ENCODE measurements around the gene PRKCE.

The PRKCE gene

GRCh38 chr2:46106690-46107089 lies 455.2 kb downstream of the PRKCE start:
- DNase-seq (ENCODE audit: low read depth, low spot score) = no peak

DNA sequence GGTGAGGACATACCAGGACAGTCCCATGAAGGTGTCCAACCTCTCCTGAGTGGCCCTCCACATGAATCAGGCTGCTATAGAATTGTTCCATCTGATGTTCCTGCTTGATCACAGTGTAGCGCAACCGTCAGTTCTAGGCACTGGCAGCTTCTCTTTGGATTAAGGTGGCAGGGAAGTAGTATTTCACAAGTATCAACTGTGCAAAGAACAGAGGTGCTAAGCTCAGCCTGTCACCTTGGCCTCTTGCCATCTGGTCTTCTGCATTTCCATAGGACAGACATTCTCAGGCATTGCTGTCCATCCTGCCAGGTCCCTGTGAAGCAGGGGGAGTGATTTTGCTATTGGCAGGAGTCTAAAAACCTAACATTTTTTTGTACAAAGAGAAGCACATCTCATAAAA lies 463.5 kb downstream of the PRKCE start:
- no peak for DNase-seq (ENCODE audit: low read depth, low spot score)

DNA sequence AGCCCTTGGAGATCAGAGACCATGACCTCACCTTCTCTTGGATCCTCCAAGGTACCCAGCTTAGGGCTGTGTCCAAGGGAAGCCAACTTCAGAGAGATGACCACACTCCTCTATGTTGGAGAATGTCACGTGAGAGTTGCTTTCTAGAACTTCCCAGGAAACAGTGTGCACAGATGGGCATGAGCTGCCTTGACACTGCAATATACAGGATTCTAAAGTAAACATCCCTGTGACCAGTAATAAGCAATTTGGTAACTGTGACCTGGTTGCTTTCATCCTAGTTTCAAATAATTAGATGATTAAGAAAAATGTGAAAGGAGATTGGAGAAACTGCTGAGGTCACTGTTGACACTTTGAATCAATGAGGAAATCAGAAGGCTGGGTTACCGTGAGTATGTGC lies 464.7 kb downstream of the PRKCE start:
- DNase-seq (ENCODE audit: low read depth, low spot score) = no peak

DNA sequence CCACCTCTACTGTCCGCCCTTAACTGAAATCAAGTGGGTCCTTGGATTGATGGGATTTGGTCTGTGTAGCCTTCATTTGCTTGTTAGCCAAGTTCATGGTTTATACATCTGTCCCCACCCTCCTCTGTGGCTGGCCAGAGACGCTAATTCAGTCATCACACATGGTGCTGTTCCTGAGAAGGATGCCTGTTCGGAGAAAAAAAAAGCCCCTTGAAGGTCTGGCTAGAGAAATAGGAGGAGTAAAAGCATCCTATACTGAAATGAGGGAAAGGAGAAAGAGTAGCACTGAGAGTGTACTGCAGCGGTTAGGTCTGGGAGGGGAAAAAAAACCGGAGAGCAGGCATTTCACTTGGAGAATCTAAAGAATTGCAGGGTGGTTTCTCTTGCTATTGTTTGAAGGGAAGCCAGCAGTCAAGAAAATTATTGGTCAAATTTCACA lies 465.1 kb downstream of the PRKCE start:
- DNase-seq (ENCODE audit: low read depth, low spot score) = no peak

GRCh38 chr2:46117379-46117778 lies 465.9 kb downstream of the PRKCE start:
- DNase-seq (ENCODE audit: low read depth, low spot score) = no peak

DNA sequence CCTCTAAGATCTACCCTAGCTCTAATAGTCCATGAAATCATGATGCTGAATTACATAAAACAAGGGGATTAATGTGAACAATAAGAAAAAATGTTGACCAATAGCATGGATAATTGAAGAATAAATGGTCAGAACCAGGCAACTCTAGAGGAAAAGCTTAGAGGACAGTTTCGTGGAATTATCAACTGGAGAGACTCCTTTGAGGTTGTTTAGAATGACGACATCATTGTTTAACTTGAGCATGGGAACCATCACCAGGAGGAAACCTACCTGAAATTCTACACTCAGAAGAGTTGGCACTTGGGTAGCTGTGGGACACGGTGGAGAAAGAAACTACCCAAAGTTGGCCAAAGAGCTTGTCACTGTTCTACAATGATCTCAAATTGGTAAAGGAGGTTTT lies 466.5 kb downstream of the PRKCE start:
- no peak for DNase-seq (ENCODE audit: low read depth, low spot score)

- DNase-seq (ENCODE audit: low read depth, low spot score) = no peak
Observed at GRCh38 chr2:46118656-46119371, 467.3 kb downstream of the PRKCE start.

GRCh38 chr2:46119453-46119852 lies 468.0 kb downstream of the PRKCE start:
- DNase-seq (ENCODE audit: low read depth, low spot score) = no peak

DNA sequence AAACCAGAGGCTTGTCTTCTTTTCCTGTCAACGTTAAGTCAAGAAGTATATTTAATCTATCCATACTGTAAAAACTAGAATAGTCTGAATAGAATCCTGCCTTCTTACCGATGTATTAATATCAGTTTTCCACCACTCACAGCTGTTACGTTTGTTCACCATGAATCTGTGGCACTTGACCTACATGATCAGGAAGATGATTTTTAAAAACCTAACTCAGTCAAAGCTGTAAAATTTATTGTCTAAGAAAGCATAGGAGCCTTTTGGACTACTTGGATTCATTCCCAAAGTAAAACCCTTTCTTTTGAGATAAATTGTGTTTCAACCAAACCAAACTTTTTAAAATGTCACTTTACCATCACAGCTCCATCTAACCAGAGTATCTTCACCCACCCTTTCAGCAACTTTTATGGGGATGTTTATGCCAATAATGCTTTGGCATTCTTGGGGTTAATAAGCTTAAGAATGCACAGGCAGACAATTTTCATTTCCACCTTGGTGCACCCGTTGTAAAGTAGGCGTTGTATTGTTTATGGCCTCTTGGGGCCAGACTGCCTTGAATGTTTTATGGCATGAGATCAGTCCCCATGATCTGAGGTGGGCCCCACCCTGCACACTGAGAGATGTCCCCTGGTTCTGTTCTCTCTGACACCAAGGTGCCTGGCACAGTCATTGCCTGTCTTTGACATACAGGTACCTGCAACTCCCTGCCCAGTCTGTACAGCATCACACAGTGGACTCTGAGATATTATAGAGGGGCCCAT lies 469.5 kb downstream of the PRKCE start:
- DNase-seq (ENCODE audit: low read depth, low spot score) = no peak

GRCh38 chr2:46122318-46122976 lies 471.0 kb downstream of the PRKCE start:
- DNase-seq (ENCODE audit: low read depth, low spot score) = no peak

- DNase-seq (ENCODE audit: low read depth, low spot score) = no peak
Observed at GRCh38 chr2:46123013-46123412, 471.5 kb downstream of the PRKCE start.

DNA sequence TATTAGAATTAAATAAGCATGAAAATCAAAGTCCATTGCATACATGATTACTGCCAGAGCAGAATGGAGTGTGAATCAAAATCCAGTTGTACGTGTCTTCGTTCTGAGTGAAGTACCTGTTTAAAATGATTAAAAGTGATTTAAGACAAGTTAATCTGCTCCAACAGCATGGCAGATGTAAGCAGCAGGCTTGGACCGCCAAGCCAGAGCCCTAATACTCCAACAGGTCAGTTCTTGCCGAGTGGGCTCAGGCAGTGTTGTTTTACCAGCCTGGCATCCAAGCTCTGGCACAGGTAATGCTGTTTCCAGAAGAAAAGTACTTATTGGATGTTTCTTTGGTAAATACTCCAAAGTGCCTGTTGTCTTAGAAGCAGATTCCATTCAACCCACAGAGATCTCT lies 474.3 kb downstream of the PRKCE start:
- no peak for DNase-seq (ENCODE audit: low read depth, low spot score)

- no peak for DNase-seq (ENCODE audit: low read depth, low spot score)
Observed at GRCh38 chr2:46126571-46126970, 475.1 kb downstream of the PRKCE start.

GRCh38 chr2:46127176-46127575 lies 475.7 kb downstream of the PRKCE start:
- no peak for DNase-seq (ENCODE audit: low read depth, low spot score)

- DNase-seq (ENCODE audit: low read depth, low spot score) = no peak
Observed at GRCh38 chr2:46130511-46130910, 479.0 kb downstream of the PRKCE start.

GRCh38 chr2:46132996-46133395 lies 481.5 kb downstream of the PRKCE start:
- no peak for DNase-seq (ENCODE audit: low read depth, low spot score)

DNA sequence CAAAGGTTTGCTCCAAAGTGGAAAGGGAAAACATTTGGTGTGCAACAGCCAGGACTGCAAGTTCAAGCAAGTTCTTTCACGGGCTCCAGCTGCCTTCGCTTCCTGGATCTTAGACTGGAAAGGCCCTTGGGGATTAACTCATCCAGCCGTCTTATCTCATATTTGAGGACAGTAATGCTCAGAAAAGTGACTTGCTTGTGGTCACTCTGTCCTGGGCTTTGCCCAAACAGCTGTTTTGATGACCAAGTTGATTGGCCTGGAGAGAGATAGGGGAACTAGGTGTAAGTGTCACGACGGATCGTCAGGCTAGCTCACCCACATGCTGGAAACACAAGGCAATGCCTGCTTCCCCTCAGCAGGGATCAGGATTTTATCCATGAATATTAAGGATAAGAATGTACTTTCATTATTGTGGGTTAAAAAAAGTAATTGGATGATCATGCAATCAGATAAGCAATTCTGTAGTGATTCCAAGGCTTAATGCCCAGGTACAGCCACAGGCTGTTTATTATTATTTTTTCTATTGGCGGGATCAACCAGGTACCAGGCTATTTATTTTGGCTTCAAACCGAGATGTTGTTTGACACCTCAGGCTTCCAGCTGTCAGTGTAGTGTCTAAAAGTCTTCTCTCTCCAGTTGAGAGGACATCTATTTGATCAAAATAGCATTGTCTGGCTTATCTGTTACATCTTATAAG lies 483.2 kb downstream of the PRKCE start:
- DNase-seq (ENCODE audit: low read depth, low spot score) = no peak

DNA sequence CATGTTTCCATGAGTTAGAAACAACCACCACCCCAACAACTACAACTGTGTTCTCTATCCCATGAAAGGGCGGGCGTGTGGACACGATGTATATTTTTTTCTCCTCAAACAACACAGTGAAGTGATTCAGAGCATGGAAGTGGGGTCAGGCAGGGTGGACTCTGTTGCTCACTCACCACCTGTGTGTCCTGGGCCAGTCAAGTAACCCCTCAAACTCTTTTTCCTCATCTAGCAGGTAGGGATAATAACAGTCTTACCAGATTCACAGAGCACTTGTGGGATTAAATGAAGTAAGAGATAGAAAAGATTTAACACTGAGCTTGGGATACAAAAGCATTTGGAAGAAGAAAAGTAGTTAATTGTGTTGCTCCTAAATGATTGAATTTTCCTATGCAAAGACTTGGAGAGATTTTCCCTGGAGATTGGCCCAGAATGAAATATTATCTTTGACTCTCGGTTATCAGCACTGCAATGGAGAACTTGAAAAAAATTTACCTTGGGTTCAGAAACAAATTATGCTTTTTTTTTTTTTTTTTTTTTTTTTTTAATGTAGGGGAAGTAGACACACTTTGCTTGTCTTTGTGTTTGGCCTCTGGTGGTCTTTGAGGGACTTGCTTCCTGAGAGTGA lies 483.9 kb downstream of the PRKCE start:
- no peak for DNase-seq (ENCODE audit: low read depth, low spot score)

GRCh38 chr2:46135958-46136357 lies 484.5 kb downstream of the PRKCE start:
- DNase-seq (ENCODE audit: low read depth, low spot score) = no peak

- DNase-seq (ENCODE audit: low read depth, low spot score) = no peak
Observed at GRCh38 chr2:46136481-46136880, 485.0 kb downstream of the PRKCE start.

- DNase-seq (ENCODE audit: low read depth, low spot score) = no peak
Observed at GRCh38 chr2:46136953-46137352, 485.5 kb downstream of the PRKCE start.

Data from smooth muscle cell of the brain vasculature (primary cell).